ENCODE measurements around the gene HAP1. TPM values are rescaled to one million over a fixed set of nuclear protein-coding genes. Genes with fewer than 3 reads are reported as not detected.

HAP1 gene
- total RNA-seq, 2 donors from 2014 or later: 0.13 to 0.15 TPM

DNA sequence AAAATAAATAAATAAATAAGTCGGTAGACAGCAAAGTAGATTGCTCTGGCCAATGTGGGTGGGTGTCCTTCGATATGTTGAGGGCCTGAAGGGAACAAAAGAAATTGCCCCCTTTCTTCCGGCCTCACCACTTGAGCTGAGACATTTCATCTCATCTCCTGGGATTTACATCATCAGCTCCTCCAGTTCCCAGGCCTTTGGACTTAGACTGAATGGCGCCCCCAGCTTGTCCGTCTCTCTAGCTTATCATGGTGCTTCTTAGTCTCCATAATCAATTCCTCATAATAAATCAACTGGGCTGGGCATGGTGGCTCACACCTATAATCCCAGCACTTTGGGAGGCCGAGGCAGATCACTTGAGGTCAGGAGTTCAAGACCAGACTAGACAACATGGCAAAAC, 13.8 kb upstream of the HAP1 start:
- no peak for ATAC-seq (replicated peaks)
- Mint-ChIP-seq H3K4me3 (no peak overlapping the region), H3K4me1 (no peaks in the 10 kb centered on the region), H3K27ac (no peak overlapping the region), H3K9me3 (no peaks in the 10 kb centered on the region), H3K36me3 (ENCODE audit: low read depth) (no peaks in the 10 kb centered on the region), H3K27me3 (peaks cover 11% of the 10 kb centered on the region)

- H3K27ac Mint-ChIP-seq: no peak overlapping the region
- no peaks in the 10 kb centered on the region for H3K36me3 Mint-ChIP-seq (ENCODE audit: low read depth)
- no peak for ATAC-seq (replicated peaks)
- no peaks in the 10 kb centered on the region for H3K9me3 Mint-ChIP-seq
- H3K4me1 Mint-ChIP-seq: no peaks in the 10 kb centered on the region
- H3K27me3 Mint-ChIP-seq: peaks cover 9% of the 10 kb centered on the region
- H3K4me3 Mint-ChIP-seq: no peak overlapping the region
These were observed 7.3 kb upstream of the HAP1 start for GRCh38 chr17:41741709-41742108.

DNA sequence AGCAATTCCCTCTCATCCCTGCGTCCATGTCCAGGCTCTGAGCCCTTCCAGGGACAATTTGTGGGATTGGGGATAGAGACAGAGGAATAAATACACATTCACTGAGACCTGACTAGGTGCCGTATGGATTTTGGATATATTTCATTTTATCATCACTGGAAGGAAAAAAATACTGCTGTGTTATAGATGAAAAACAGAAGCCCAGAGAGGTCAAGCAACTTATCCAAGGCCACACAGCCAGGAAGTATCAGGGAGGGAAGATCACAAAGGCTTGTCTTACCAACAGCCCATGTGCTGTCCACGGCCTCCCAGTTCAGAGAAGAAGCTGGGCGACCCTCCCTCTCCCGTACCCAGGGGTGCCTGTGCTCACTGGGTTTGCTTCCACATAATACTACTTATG, 6.1 kb upstream of the HAP1 start:
- Mint-ChIP-seq H3K4me3 (no peak overlapping the region), H3K4me1 (no peaks in the 10 kb centered on the region), H3K27ac (no peak overlapping the region), H3K27me3 (peaks cover 9% of the 10 kb centered on the region), H3K36me3 (ENCODE audit: low read depth) (no peaks in the 10 kb centered on the region), H3K9me3 (no peaks in the 10 kb centered on the region)
- ATAC-seq (replicated peaks): no peak

- Mint-ChIP-seq H3K4me1 (no peaks in the 10 kb centered on the region), H3K36me3 (ENCODE audit: low read depth) (no peaks in the 10 kb centered on the region), H3K27me3 (peaks cover 10% of the 10 kb centered on the region), H3K9me3 (no peaks in the 10 kb centered on the region), H3K4me3 (no peak overlapping the region), H3K27ac (no peak overlapping the region)
- ATAC-seq (replicated peaks): no peak
These were observed 5.4 kb upstream of the HAP1 start for GRCh38 chr17:41739661-41740352.

GRCh38 chr17:41738801-41739112, 4.3 kb upstream of the HAP1 start:
- Mint-ChIP-seq H3K4me1 (no peaks in the 10 kb centered on the region), H3K27ac (no peak overlapping the region), H3K27me3 (peaks cover 10% of the 10 kb centered on the region), H3K36me3 (ENCODE audit: low read depth) (no peaks in the 10 kb centered on the region), H3K9me3 (no peaks in the 10 kb centered on the region), H3K4me3 (no peak overlapping the region)
- no peak for ATAC-seq (replicated peaks)

DNA sequence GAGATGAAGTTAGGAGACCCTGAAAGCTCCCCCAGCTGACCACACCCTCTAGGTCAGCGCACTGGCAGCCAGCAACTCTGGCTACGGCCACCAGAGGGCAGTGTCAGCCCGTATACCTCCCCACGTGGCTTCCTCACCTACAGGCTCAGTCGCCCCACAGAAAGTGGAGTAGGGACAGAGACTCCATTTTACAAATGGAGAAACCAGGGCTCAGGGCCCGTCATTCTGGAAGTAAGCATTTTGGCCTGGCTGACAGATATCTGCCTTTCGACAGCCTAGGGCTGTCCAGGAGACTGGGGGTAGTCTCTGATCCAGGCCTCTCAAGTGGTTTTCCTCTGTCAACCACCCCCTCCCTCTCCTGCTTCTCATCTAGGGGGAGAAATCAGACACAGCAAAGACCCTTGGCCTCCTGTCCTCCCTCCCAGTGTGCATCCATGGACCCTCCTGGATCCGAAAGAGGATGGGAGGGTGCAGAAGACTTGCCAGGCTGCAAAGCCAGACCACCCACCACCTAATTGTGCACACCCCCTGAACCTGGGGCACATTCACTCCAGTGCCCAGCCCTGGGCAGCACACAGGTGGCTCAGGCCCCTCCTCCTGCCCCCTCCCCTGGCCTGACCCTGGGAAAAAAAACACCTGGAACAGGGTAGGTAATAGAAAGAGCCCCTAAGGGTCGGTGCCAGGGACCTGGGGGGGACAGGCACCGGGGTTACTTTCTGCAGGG, 3.8 kb upstream of the HAP1 start:
- peak; percentile 94 for ATAC-seq (replicated peaks)
- no peaks in the 10 kb centered on the region for H3K4me1 Mint-ChIP-seq
- H3K9me3 Mint-ChIP-seq: no peaks in the 10 kb centered on the region
- H3K27ac Mint-ChIP-seq: peak overlapping the region; percentile 43
- H3K27me3 Mint-ChIP-seq: peaks cover 13% of the 10 kb centered on the region
- H3K36me3 Mint-ChIP-seq (ENCODE audit: low read depth): no peaks in the 10 kb centered on the region
- no peak overlapping the region for H3K4me3 Mint-ChIP-seq

DNA sequence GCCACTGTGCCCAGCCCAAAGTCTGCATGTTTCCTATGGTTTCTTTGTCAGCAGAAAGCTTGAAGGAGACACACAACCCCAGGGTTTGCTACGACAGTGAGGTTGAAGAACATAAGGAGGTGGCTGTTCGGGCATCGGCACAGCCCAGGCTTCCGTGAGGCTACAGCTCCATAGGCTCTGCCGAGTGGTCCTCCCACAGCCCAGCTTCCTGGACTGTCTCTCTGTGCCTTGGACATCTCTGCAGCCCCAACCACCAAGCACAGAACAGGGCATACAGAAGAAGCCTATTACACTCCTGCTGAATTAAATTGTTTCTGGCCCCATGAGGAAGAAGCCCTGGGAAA, 3.2 kb upstream of the HAP1 start:
- Mint-ChIP-seq H3K27me3 (peaks cover 14% of the 10 kb centered on the region), H3K9me3 (no peaks in the 10 kb centered on the region), H3K36me3 (ENCODE audit: low read depth) (no peaks in the 10 kb centered on the region), H3K4me3 (peak overlapping the region; percentile 33), H3K4me1 (no peaks in the 10 kb centered on the region), H3K27ac (no peak overlapping the region)
- ATAC-seq (replicated peaks): peak; percentile 14

DNA sequence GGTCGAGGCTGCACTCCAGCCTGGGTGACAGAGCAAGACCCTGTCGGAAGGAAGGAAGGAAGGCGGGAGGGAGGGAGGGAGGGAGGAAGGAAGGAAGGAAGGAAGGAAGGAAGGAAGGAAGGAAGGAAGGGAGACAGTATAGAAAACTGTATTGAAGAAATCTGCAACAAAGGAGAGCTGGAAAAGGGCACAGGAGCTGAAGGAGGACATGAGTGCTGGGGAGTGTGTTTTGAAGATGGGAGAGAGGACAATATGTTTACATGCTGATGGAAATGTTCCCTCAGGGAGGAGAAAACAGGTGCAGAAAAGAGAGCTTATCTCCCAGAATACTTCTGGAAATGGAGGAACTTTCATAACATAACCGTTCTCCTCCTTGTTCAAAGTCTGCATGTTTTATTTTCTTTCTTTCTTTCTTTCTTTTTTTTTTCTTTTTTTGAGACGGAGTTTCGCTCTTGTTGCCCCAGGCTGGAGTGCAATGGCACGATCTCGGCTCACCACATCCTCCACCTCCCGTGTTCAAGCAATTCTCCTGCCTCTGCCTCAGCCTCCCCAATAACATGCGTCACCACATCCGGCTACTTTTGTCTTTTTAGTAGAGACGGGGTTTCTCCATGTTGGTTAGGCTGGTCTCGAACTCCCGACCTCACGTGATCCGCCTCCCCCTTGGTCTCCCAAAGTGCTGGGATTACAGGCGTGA, 2.7 kb upstream of the HAP1 start:
- H3K27me3 Mint-ChIP-seq: peaks cover 19% of the 10 kb centered on the region
- no peak for ATAC-seq (replicated peaks)
- H3K36me3 Mint-ChIP-seq (ENCODE audit: low read depth): no peaks in the 10 kb centered on the region
- H3K4me3 Mint-ChIP-seq: peak overlapping the region; percentile 33
- no peaks in the 10 kb centered on the region for H3K9me3 Mint-ChIP-seq
- no peaks in the 10 kb centered on the region for H3K4me1 Mint-ChIP-seq
- H3K27ac Mint-ChIP-seq: no peak overlapping the region

DNA sequence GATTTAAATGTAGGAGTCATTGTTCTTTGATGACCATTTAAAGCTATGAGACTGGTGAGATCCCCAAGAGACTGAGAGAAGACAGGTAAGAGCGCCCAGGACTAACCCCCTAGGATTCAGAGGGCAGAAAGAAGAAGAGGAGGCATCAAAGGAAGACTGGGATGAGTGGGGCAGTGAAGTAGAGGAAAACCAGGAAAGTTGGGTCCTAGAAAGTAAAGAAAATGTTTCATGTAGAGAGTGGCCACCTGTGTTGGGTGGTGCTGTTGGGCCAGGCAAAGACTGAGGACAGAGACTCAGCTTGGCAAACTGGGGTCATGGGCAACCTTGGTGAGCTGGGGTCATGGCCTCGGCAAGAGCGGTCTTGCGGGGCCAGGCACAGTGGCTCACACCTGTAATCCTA, 1.3 kb upstream of the HAP1 start:
- ATAC-seq (replicated peaks): no peak

GRCh38 chr17:41734949-41735313, 488 bp upstream of the HAP1 start:
- H3K4me3 Mint-ChIP-seq: peak overlapping the region; percentile 36
- no peak for ATAC-seq (replicated peaks)
- no peak overlapping the region for H3K27ac Mint-ChIP-seq
- H3K9me3 Mint-ChIP-seq: no peaks in the 10 kb centered on the region
- H3K4me1 Mint-ChIP-seq: no peaks in the 10 kb centered on the region
- H3K27me3 Mint-ChIP-seq: peaks cover 31% of the 10 kb centered on the region
- H3K36me3 Mint-ChIP-seq (ENCODE audit: low read depth): no peaks in the 10 kb centered on the region

More for the DNA sequence above, 1.3 kb upstream of the HAP1 start:
- Mint-ChIP-seq H3K27me3 (peaks cover 31% of the 10 kb centered on the region), H3K36me3 (ENCODE audit: low read depth) (no peaks in the 10 kb centered on the region), H3K27ac (no peak overlapping the region), H3K4me3 (no peak overlapping the region), H3K9me3 (no peaks in the 10 kb centered on the region), H3K4me1 (no peaks in the 10 kb centered on the region)

DNA sequence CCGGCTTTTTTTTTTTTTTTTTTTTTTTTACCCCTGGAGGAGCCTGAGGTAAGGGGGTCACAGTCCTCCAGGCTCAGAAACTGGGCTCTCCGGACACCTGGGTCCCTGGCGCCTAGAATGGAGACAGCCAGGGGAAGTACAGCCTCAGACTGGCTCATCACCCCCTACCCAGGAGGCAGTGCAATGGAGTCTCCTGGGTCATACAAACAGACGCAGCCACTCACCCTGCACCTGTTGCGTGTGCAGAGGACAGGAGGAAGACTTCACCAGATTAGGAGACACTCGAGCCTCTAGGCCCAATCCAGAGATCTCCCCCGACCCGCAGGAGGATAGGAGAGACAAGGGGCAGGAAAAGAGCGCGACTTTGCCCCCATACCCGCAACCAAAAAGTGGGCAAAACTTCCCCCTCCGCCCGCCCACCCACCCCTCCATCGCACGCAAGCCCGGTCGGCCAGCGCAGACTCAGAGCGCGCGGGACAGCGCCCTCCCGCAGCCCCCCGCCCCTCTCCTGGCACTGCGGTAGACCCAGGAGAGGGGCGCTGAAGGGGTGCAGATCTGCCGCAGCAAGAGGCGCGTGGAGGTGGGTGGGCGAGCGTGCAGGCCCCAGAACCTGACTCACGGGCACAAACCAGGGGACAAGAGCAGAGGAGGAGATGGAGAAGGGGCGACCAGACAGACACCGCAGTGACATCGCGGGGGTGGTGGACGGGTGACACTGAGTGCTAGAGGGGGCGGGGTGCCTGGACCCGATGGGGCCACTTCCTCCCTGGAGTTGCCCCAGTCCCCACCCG, 900 bp downstream of the HAP1 start:
- H3K9me3 Mint-ChIP-seq: no peaks in the 10 kb centered on the region
- no peak overlapping the region for H3K27ac Mint-ChIP-seq
- no peak overlapping the region for H3K4me3 Mint-ChIP-seq
- H3K27me3 Mint-ChIP-seq: peaks cover 31% of the 10 kb centered on the region
- H3K36me3 Mint-ChIP-seq (ENCODE audit: low read depth): no peaks in the 10 kb centered on the region
- H3K4me1 Mint-ChIP-seq: no peaks in the 10 kb centered on the region
- ATAC-seq (replicated peaks): no peak

GRCh38 chr17:41731836-41732235, 2.6 kb downstream of the HAP1 start:
- no peak overlapping the region for H3K4me3 Mint-ChIP-seq
- H3K4me1 Mint-ChIP-seq: no peaks in the 10 kb centered on the region
- no peak for ATAC-seq (replicated peaks)
- H3K9me3 Mint-ChIP-seq: no peaks in the 10 kb centered on the region
- H3K27me3 Mint-ChIP-seq: peaks cover 28% of the 10 kb centered on the region
- no peak overlapping the region for H3K27ac Mint-ChIP-seq
- no peaks in the 10 kb centered on the region for H3K36me3 Mint-ChIP-seq (ENCODE audit: low read depth)

GRCh38 chr17:41730479-41730878, 4.0 kb downstream of the HAP1 start:
- H3K4me1 Mint-ChIP-seq: no peaks in the 10 kb centered on the region
- H3K4me3 Mint-ChIP-seq: no peak overlapping the region
- H3K9me3 Mint-ChIP-seq: no peaks in the 10 kb centered on the region
- no peak for ATAC-seq (replicated peaks)
- H3K36me3 Mint-ChIP-seq (ENCODE audit: low read depth): no peaks in the 10 kb centered on the region
- H3K27ac Mint-ChIP-seq: no peak overlapping the region
- H3K27me3 Mint-ChIP-seq: peaks cover 22% of the 10 kb centered on the region

- Mint-ChIP-seq H3K4me1 (no peaks in the 10 kb centered on the region), H3K27ac (no peak overlapping the region), H3K9me3 (no peaks in the 10 kb centered on the region), H3K27me3 (peaks cover 23% of the 10 kb centered on the region), H3K36me3 (ENCODE audit: low read depth) (no peaks in the 10 kb centered on the region), H3K4me3 (no peak overlapping the region)
- no peak for ATAC-seq (replicated peaks)
These were observed 6.4 kb downstream of the HAP1 start for GRCh38 chr17:41728056-41728455.

All from activated T-helper 17 cell treated with anti-CD3 and anti-CD28 coated beads, Interleukin-2, amount 50 U/mL, for 72 hours (primary cell).